ENCODE results near the gene BABAM2.

DNA sequence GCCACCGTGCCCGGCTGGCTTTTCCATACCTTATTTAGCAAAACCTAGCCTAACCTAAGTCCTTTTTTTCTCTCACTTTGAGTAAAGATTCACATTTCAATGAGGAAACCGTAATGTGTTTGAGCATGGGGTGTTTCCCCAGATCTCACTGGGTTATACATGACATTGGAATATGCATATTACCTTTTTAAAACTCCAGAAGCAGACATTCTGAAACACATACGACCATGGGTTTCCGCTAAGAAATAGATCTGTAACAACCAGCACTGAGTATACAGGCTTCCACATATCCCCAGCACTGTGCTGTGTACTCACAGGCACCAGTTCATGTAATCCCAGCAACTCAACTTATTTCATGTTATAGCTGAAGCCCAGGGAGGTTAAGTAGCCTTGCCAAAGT is 461.1 kb downstream of the BABAM2 start:
- TF ChIP-seq EZH2 (IDR thresholded peaks at IDR 0.05; ENCODE audit: insufficient read depth, poor library complexity, severe bottlenecking) (no peak), EZH2phosphoT487 (IDR thresholded peaks at IDR 0.05; ENCODE audit: insufficient read depth, low read depth) (no peak)
